Panc1 (cell line): ENCODE results near the gene DCANP1. TPM values are rescaled to one million over a fixed set of nuclear protein-coding genes. Genes with fewer than 3 reads are reported as not detected.

ENCODE experiments used
- ATAC-seq: fragments of 200-7000 bp; cut with Tn5 transposase; 2 replicates; pipeline ENCODE4 v1.9.1; 2020; ENCODE audit warnings: mild to moderate bottlenecking, moderate library complexity
- BruUV-seq: library from RNA; stranded (reverse); fragments of 400-500 nt; replicated peaks from 2 replicates; lab custom pipeline; 2021; lab: Mats Ljungman, UMichigan
- CTCF ChIA-PET: fragments of 300-600 bp; sonication (Branson Sonifier 250); formaldehyde crosslinking; loops from one replicate; lab custom pipeline; 2022; ENCODE audit warnings: antibody characterized with exemption; lab: Charles Lee
- POLR2A ChIA-PET: fragments of 300-600 bp; sonication (Branson Sonifier 250); formaldehyde crosslinking; loops from one replicate; lab custom pipeline; 2022; ENCODE audit warnings: antibody characterized with exemption; lab: Charles Lee
- DNase-seq: peaks from one replicate; pipeline ENCODE4 v3.0.0-alpha.2; 2010; ENCODE audit warnings: low read depth, low spot score
- H3K27ac ChIP-seq: 2 replicates; pipeline ENCODE4 v1.5.1; 2011; ENCODE audit warnings: mild to moderate bottlenecking, low read length, inconsistent platforms
- H3K27me3 ChIP-seq: fragments of 200-500 bp; sonication (Bioruptor generic); 2 replicates; pipeline ENCODE4 v1.6.0; 2014; ENCODE audit warnings: low read length, inconsistent platforms; ENCODE audit not compliant: control insufficient read depth, insufficient read depth
- H3K36me3 ChIP-seq: fragments of 200-500 bp; sonication (Bioruptor generic); 2 replicates; pipeline ENCODE4 v1.5.1; 2014; ENCODE audit warnings: inconsistent platforms, mild to moderate bottlenecking, low read length, moderate library complexity; ENCODE audit not compliant: control insufficient read depth, insufficient read depth
- H3K4me1 ChIP-seq: 2 replicates; pipeline ENCODE4 v1.5.1; 2011; ENCODE audit warnings: inconsistent platforms, mild to moderate bottlenecking, low read length, moderate library complexity; ENCODE audit not compliant: control insufficient read depth, insufficient read depth
- H3K4me3 ChIP-seq, 2 experiments: 2 replicates each; pipeline ENCODE4 v1.5.1; 2011 to 2012; ENCODE audit warnings: low read depth in 2 of 2, low read length in 2 of 2, mild to moderate bottlenecking in 2 of 2, inconsistent platforms in 1 of 2, moderate library complexity in 1 of 2
- H3K9me3 ChIP-seq: fragments of 200-500 bp; sonication (Bioruptor generic); 2 replicates; pipeline ENCODE4 v1.5.1; 2014; ENCODE audit warnings: low read depth, mild to moderate bottlenecking, inconsistent platforms, low read length, moderate library complexity; ENCODE audit not compliant: control insufficient read depth, insufficient read depth
- CTCF ChIP-seq: fragments of 450-650 bp; IDR thresholded peaks from 2 replicates; pipeline ENCODE4 v1.5.1; 2017; ENCODE audit warnings: mild to moderate bottlenecking
- POLR2AphosphoS5 ChIP-seq: IDR thresholded peaks from 2 replicates; pipeline ENCODE4 v1.6.1; 2012; ENCODE audit warnings: mild to moderate bottlenecking, low read depth, low read length, moderate library complexity
- REST ChIP-seq, 2 experiments: IDR thresholded peaks; 2 replicates each; pipeline ENCODE4 v1.6.1; 2011 to 2012; ENCODE audit warnings: low read depth in 2 of 2, control low read depth in 1 of 2, low read length in 1 of 2, mild to moderate bottlenecking in 1 of 2, moderate library complexity in 1 of 2; ENCODE audit not compliant: insufficient read depth in 1 of 2
- SIN3A ChIP-seq: IDR thresholded peaks from 2 replicates; pipeline ENCODE4 v1.6.1; 2012; ENCODE audit warnings: low read depth, mild to moderate bottlenecking, low read length, moderate library complexity, borderline replicate concordance; ENCODE audit not compliant: insufficient read depth
- TCF7L2 ChIP-seq: IDR thresholded peaks from 2 replicates; pipeline ENCODE4 v1.6.1; 2011; ENCODE audit warnings: mild to moderate bottlenecking, low read depth, low read length, inconsistent platforms
- in situ Hi-C: cut with HindIII; loops from 2 replicates; pipeline ENCODE4 v1.10.0; 2016; ENCODE audit warnings: low sequenced_read_pairs, low pct_unique_long_range_greater_than_20kb
- intact Hi-C: fragments of 100-400 bp; cut with micrococcal nuclease; formaldehyde crosslinking; loops from one replicate; pipeline ENCODE4 v1.10.0; 2022; ENCODE audit not compliant: unreplicated experiment
- total RNA-seq: library from RNA; stranded (reverse); gene quantifications from one replicate; pipeline ENCODE4 v1.2.1, GENCODE V29; 2021; ENCODE audit not compliant: unreplicated experiment

DCANP1 gene
- total RNA-seq, 1 experiment from 2014 or later = not detected

GRCh38 chr5:135442431-135443160, 4.6 kb downstream of the DCANP1 start:
- DNase-seq = no peak
- in situ Hi-C loops = no loop called here
- H3K9me3 ChIP-seq = no peaks in the 10 kb centered on the region
- H3K4me3 ChIP-seq = no peak overlapping the region
- ChIA-PET POLR2A (no interaction called here), CTCF (no interaction called here)
- H3K27me3 ChIP-seq = no peaks in the 10 kb centered on the region
- ATAC-seq = no peak
- no peaks in the 10 kb centered on the region for H3K36me3 ChIP-seq
- intact Hi-C loops = no loop called here
- no peak overlapping the region for H3K27ac ChIP-seq
- H3K4me1 ChIP-seq = peaks cover 5% of the 10 kb centered on the region; the same call in 1 of the 2 replicates
- TF ChIP-seq REST (IDR thresholded peaks at IDR 0.05; ENCODE audit: insufficient read depth in 1 of 2, low read depth in 2 of 2, low read length in 1 of 2) (no peak), POLR2AphosphoS5 (no peak), SIN3A (no peak), CTCF (no peak), TCF7L2 (no peak)
- BruUV-seq = no TSS peak

DNA sequence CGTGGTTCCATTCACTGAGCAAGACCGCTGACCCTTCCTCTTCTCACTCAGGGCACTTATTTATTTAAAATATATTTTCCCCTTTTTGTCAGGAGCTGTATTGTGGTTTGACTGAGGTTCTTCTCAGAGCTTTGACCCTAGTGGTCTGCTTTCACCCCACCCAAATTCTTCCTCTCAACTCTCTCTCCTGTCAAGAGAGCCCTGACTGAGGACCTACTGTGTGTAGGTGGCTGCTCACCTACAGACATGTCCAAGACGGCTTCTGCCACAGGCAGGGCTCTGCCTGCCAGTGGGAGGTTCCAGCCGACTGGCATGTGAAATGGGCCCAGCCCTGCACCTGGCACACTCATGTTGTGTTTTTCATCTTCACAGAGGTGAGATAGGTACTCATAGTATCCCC, 5.2 kb downstream of the DCANP1 start:
- ChIA-PET CTCF (no interaction called here), POLR2A (no interaction called here)
- H3K4me1 ChIP-seq = peaks cover 5% of the 10 kb centered on the region; the same call in 1 of the 2 replicates
- DNase-seq (no peak), ATAC-seq (no peak)
- intact Hi-C loops = no loop called here
- BruUV-seq = no TSS peak
- H3K27me3 ChIP-seq = no peaks in the 10 kb centered on the region
- H3K4me3 ChIP-seq = no peak overlapping the region
- in situ Hi-C loops = no loop called here
- no peak overlapping the region for H3K27ac ChIP-seq
- H3K36me3 ChIP-seq = no peaks in the 10 kb centered on the region
- H3K9me3 ChIP-seq = no peaks in the 10 kb centered on the region
- TF ChIP-seq CTCF (no peak), TCF7L2 (no peak), SIN3A (no peak), REST (IDR thresholded peaks at IDR 0.05; ENCODE audit: insufficient read depth in 1 of 2, low read depth in 2 of 2, low read length in 1 of 2) (no peak), POLR2AphosphoS5 (no peak)
